Osteoblast (primary cell): ENCODE measurements around the gene KIR2DL3. TPM values are rescaled to one million over a fixed set of nuclear protein-coding genes. Genes with fewer than 3 reads are reported as not detected.
"Not testable (repeated sequence)": the region's sequence is repeated elsewhere in the genome, so short reads cannot be mapped to it uniquely, and the experiment has no call there.

Experiments used
- DNase-seq: peaks from one replicate; pipeline ENCODE4 v3.0.0; 2011; ENCODE audit warnings: low spot score, mixed read lengths; ENCODE audit not compliant: insufficient read length; ENCODE audit errors: missing footprints
- H2AFZ ChIP-seq: 2 replicates; pipeline ENCODE4 v1.6.0; 2011; ENCODE audit warnings: mild to moderate bottlenecking, low read length
- H3K27ac ChIP-seq: 2 replicates; pipeline ENCODE4 v1.5.1; 2011; ENCODE audit warnings: mild to moderate bottlenecking, low read depth, low read length, moderate library complexity
- H3K27me3 ChIP-seq: 2 replicates; pipeline ENCODE4 v1.6.0; 2012; ENCODE audit warnings: mild to moderate bottlenecking, control low read depth, inconsistent platforms, low read length, moderate library complexity; ENCODE audit not compliant: insufficient read depth
- H3K36me3 ChIP-seq: 2 replicates; pipeline ENCODE4 v1.5.1; 2011; ENCODE audit warnings: mild to moderate bottlenecking, low read length, control low read depth, moderate library complexity; ENCODE audit not compliant: insufficient read depth
- H3K4me1 ChIP-seq: 2 replicates; pipeline ENCODE4 v1.5.1; 2011; ENCODE audit warnings: mild to moderate bottlenecking, low read length, control low read depth, moderate library complexity; ENCODE audit not compliant: insufficient read depth
- H3K4me2 ChIP-seq: 2 replicates; pipeline ENCODE4 v1.6.0; 2011; ENCODE audit warnings: mild to moderate bottlenecking, low read length; ENCODE audit not compliant: insufficient read depth
- H3K4me3 ChIP-seq: fragments of 200-600 bp; sonication (generic); 3 replicates; pipeline ENCODE4 v1.5.1; 2012; ENCODE audit warnings: mild to moderate bottlenecking, low read length, inconsistent platforms; ENCODE audit not compliant: insufficient read depth
- H3K79me2 ChIP-seq: 2 replicates; pipeline ENCODE4 v1.6.0; 2012; ENCODE audit warnings: mild to moderate bottlenecking, low read length, control low read depth, inconsistent platforms; ENCODE audit not compliant: insufficient read depth
- H3K9me3 ChIP-seq: 2 replicates; pipeline ENCODE4 v1.5.1; 2011; ENCODE audit warnings: low read depth, low read length, control low read depth
- H4K20me1 ChIP-seq: 2 replicates; pipeline ENCODE4 v1.6.0; 2012; ENCODE audit warnings: mild to moderate bottlenecking, low read length, control low read depth; ENCODE audit not compliant: insufficient read depth
- total RNA-seq: library from RNA; depleted of rRNA; stranded (reverse); fragments of >200 nt; gene quantifications from 2 replicates; pipeline ENCODE4 v1.2.3, GENCODE V29; 2012
- TF ChIP-seq, protein P1 (sequence below): IDR thresholded peaks from 2 replicates; pipeline ENCODE4 v1.5.1; 2011; ENCODE audit warnings: mild to moderate bottlenecking, low read depth, low read length, moderate library complexity; ENCODE audit errors: extremely low read depth

KIR2DL3 gene
- not detected in 2 replicates for total RNA-seq

DNA sequence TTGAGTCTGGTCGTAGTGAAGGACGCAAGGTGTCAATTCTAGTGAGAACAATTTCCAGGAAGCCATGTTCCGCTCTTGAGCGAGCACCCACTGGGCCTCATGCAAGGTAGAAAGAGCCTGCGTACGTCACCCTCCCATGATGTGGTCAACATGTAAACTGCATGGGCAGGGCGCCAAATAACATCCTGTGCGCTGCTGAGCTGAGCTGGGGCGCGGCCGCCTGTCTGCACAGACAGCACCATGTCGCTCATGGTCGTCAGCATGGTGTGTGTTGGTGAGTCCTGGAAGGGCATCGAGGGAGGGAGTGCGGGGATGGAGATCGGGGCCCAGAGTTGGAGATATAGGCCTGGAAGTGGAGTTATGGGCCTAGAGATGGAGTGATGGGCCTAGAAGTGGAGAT lies at the start of gene KIR2DL3:
Gene KIR2DL3, plus strand, starts transcription at position 208 of the 400 bp plus-strand sequence. Its CDS starts 33 bp downstream, at position 241.
- not testable (repeated sequence) for H3K4me3 ChIP-seq, H4K20me1 ChIP-seq, H3K79me2 ChIP-seq, DNase-seq, H3K9me3 ChIP-seq, H3K27ac ChIP-seq, H3K36me3 ChIP-seq, H3K4me1 ChIP-seq, H3K27me3 ChIP-seq, H2AFZ ChIP-seq, H3K4me2 ChIP-seq

DNA sequence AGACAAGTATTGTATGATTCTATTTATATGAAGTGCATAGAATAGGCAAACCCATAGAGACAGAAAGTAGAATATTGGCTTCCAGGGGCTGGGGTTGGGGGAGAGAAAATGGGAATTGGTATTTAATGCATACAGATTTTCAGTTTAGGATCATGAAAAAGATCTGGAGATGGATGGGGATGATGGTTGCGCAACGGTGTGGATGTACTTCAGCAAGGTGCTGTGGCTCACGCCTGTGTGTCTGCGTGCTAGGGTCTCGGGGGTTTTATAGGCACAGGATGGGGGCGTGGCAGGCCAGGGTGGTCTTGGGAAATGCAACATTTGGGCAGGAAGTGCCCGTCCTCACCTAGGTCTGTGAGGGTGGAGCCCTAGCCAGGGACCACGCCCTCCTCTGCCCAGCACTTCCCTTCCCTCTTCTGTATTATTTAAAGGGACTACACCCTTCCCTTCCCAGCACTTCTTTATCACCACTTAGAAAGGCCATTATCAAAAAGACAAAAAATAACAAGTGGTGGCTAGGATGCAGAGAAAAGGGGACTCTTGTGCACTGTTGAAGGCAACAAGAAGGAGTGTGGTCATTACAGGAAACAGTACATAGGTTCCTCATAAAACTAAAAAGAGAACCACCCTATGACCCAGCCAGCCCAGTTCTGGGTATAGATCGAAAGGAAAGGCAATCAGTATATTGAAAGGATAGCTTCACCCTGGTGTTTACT lies 46.6 kb upstream of the KIR2DL3 start:
- Histone ChIP-seq H3K4me2 (no peak overlapping the region), H2AFZ (no peak overlapping the region)
- TF ChIP-seq, protein P1, sequence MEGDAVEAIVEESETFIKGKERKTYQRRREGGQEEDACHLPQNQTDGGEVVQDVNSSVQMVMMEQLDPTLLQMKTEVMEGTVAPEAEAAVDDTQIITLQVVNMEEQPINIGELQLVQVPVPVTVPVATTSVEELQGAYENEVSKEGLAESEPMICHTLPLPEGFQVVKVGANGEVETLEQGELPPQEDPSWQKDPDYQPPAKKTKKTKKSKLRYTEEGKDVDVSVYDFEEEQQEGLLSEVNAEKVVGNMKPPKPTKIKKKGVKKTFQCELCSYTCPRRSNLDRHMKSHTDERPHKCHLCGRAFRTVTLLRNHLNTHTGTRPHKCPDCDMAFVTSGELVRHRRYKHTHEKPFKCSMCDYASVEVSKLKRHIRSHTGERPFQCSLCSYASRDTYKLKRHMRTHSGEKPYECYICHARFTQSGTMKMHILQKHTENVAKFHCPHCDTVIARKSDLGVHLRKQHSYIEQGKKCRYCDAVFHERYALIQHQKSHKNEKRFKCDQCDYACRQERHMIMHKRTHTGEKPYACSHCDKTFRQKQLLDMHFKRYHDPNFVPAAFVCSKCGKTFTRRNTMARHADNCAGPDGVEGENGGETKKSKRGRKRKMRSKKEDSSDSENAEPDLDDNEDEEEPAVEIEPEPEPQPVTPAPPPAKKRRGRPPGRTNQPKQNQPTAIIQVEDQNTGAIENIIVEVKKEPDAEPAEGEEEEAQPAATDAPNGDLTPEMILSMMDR, result no peak

DNA sequence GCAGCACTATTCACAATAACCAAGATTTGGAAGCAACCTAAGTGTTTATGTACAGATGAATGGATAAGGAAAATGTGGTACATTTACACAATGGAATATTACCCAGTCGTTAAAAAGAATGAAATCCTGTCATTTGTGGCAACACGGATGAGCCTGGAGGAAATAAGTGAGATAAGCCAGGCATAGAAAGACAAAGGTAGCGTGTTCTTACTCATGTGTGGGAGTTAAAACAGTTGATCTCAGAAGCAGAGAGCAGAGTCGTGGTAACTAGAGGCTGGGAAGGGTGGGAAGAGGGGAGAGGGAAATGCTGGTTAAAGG lies 46.1 kb upstream of the KIR2DL3 start:
- no peaks in the 10 kb centered on the region for H4K20me1 ChIP-seq
- H2AFZ ChIP-seq, result no peak overlapping the region
- TF ChIP-seq, protein P1, result no peak
- DNase-seq, result no peak
- no peaks in the 10 kb centered on the region for H3K9me3 ChIP-seq
- H3K4me3 ChIP-seq, result no peak overlapping the region
- no peak overlapping the region for H3K27ac ChIP-seq
- H3K36me3 ChIP-seq, result no peaks in the 10 kb centered on the region
- H3K4me2 ChIP-seq, result no peak overlapping the region
- no peaks in the 10 kb centered on the region for H3K79me2 ChIP-seq
- H3K4me1 ChIP-seq, result no peaks in the 10 kb centered on the region
- H3K27me3 ChIP-seq, result no peaks in the 10 kb centered on the region

More for the DNA sequence above, 46.6 kb upstream of the KIR2DL3 start:
- Histone ChIP-seq H3K27ac (no peak overlapping the region), H3K36me3 (no peaks in the 10 kb centered on the region), H3K9me3 (no peaks in the 10 kb centered on the region), H3K79me2 (no peaks in the 10 kb centered on the region), H3K4me3 (no peak overlapping the region), H4K20me1 (no peaks in the 10 kb centered on the region), H3K27me3 (no peaks in the 10 kb centered on the region), H3K4me1 (no peaks in the 10 kb centered on the region)
- DNase-seq, result no peak

DNA sequence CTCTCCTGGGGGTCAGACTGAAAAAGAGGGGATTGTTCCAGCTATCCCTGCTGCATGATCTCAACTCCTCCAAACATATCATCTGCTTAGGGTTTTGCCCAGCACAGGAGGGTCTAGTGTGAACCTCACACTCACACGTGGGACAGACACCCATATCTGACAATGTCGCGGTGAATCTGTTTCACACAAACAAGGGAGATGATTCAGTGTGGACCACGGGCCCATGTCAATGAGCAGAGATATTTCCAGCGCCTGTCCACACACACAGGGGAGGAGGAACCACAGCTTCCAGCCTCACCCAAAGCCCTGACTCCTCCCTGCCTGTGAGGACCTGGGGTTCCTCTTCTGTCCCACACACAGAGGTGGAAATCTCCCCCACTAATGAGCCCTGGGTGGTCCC lies 43.7 kb upstream of the KIR2DL3 start:
- TF ChIP-seq, protein P1, result no peak
- no peaks in the 10 kb centered on the region for H3K79me2 ChIP-seq

More for the DNA sequence above, 43.7 kb upstream of the KIR2DL3 start:
- Histone ChIP-seq H3K27me3 (no peaks in the 10 kb centered on the region), H3K36me3 (no peaks in the 10 kb centered on the region), H3K4me3 (no peak overlapping the region), H3K9me3 (no peaks in the 10 kb centered on the region), H4K20me1 (no peaks in the 10 kb centered on the region), H3K27ac (no peak overlapping the region), H3K4me2 (no peak overlapping the region), H2AFZ (no peak overlapping the region), H3K4me1 (no peaks in the 10 kb centered on the region)
- DNase-seq, result no peak
